Panc1 (cell line): ENCODE data around the gene COL4A1.

Experiments used
- POLR2AphosphoS5 ChIP-seq: IDR thresholded peaks from 2 replicates; pipeline ENCODE4 v1.6.1; 2012; ENCODE audit warnings: mild to moderate bottlenecking, low read depth, low read length, moderate library complexity
- TF ChIP-seq, protein P1 (sequence below): fragments of 450-650 bp; IDR thresholded peaks from 2 replicates; pipeline ENCODE4 v1.5.1; 2017; ENCODE audit warnings: mild to moderate bottlenecking

DNA sequence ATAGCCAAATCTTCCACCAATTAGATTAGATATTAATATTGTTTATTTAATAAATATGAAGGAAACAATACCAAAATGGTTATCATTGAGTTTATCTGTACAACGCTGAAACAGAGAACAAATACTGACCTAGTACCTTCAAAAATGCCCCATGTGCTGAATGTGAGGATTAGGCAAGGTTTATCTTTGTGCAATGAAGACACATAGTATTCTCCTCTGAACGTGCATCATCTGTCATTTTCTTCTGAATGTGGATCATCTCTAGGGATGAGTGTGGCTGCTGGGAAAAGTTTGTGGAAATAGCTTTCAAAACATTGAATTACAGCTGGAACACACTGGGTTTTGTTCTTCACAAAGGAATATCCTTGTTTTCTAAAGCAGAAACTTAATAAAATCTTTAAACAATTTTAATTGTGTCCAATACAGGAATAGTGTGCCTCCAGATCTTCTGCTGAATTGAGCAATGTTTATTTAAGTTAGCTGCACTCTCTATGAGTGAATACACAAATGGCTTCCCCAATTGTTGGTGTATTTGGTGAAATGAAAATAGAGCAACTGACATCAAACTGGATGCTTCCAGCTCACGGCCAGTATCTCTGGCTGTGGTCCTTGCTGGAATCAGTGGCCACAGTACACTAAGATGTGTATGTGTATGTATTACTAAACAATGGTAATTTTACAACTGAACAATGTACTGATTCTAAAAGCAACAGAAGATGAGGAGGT, 6.7 kb downstream of the COL4A1 start:
- no peak for TF ChIP-seq POLR2AphosphoS5
- TF ChIP-seq, protein P1, sequence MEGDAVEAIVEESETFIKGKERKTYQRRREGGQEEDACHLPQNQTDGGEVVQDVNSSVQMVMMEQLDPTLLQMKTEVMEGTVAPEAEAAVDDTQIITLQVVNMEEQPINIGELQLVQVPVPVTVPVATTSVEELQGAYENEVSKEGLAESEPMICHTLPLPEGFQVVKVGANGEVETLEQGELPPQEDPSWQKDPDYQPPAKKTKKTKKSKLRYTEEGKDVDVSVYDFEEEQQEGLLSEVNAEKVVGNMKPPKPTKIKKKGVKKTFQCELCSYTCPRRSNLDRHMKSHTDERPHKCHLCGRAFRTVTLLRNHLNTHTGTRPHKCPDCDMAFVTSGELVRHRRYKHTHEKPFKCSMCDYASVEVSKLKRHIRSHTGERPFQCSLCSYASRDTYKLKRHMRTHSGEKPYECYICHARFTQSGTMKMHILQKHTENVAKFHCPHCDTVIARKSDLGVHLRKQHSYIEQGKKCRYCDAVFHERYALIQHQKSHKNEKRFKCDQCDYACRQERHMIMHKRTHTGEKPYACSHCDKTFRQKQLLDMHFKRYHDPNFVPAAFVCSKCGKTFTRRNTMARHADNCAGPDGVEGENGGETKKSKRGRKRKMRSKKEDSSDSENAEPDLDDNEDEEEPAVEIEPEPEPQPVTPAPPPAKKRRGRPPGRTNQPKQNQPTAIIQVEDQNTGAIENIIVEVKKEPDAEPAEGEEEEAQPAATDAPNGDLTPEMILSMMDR = no peak
